OCI-LY1 (cell line): ENCODE measurements around the gene CWC15.

Source experiments
- CTCF ChIP-seq: fragments of 200-600 bp; sonication (generic), shearing (Covaris generic); IDR thresholded peaks from 2 replicates; pipeline ENCODE4 v1.5.1; 2017; ENCODE audit warnings: mild to moderate bottlenecking, antibody characterized with exemption, low read length, moderate library complexity, mixed read lengths
- EZH2 ChIP-seq: fragments of 200-600 bp; sonication (generic), shearing (Covaris generic); IDR thresholded peaks from 2 replicates; pipeline ENCODE4 v1.8.0; 2017; ENCODE audit warnings: borderline replicate concordance, mixed run types, mild to moderate bottlenecking, antibody characterized with exemption, low read length, moderate library complexity, mixed read lengths

- TF ChIP-seq CTCF (no peak), EZH2 (no peak)
Measured at GRCh38 chr11:94938095-94939055, 35.0 kb downstream of the CWC15 start.
